Stimulated activated CD8-positive, alpha-beta memory T cell treated with anti-CD3 and anti-CD28 coated beads, Interleukin-15, amount 100 ng/mL, for 4 hours (primary cell): ENCODE results near the gene ATXN10.

Experiments used
- DNase-seq, 2 donors: peaks; one replicate each; pipeline ENCODE4 v3.0.0-alpha.2; 2020; ENCODE audit warnings: low read depth in 2 of 2

The ATXN10 gene

GRCh38 chr22:45823336-45823735 is 151.7 kb downstream of the ATXN10 start:
- no peak for DNase-seq

GRCh38 chr22:45826520-45826919 is 154.9 kb downstream of the ATXN10 start:
- DNase-seq = no peak

- no peak for DNase-seq
Observed at GRCh38 chr22:45828841-45829240, 157.2 kb downstream of the ATXN10 start.

- no peak for DNase-seq
Observed at GRCh38 chr22:45830531-45831245, 159.1 kb downstream of the ATXN10 start.

- DNase-seq = no peak
Observed at GRCh38 chr22:45831394-45831793, 159.8 kb downstream of the ATXN10 start.

GRCh38 chr22:45832180-45832579 is 160.5 kb downstream of the ATXN10 start:
- DNase-seq = no peak

GRCh38 chr22:45832959-45833580 is 161.4 kb downstream of the ATXN10 start:
- no peak for DNase-seq

GRCh38 chr22:45833613-45834012 is 162.0 kb downstream of the ATXN10 start:
- no peak for DNase-seq

- DNase-seq = no peak
Observed at GRCh38 chr22:45834241-45834640, 162.6 kb downstream of the ATXN10 start.

GRCh38 chr22:45834795-45835194 is 163.2 kb downstream of the ATXN10 start:
- no peak for DNase-seq

- DNase-seq = no peak
Observed at GRCh38 chr22:45836418-45837169, 165.0 kb downstream of the ATXN10 start.

GRCh38 chr22:45837508-45837907 is 165.9 kb downstream of the ATXN10 start:
- DNase-seq = no peak

GRCh38 chr22:45838305-45838887 is 166.8 kb downstream of the ATXN10 start:
- no peak for DNase-seq

- DNase-seq = no peak
Observed at GRCh38 chr22:45840483-45840882, 168.8 kb downstream of the ATXN10 start.

- DNase-seq = no peak
Observed at GRCh38 chr22:45842291-45842991, 170.8 kb downstream of the ATXN10 start.

GRCh38 chr22:45843031-45843430 is 171.4 kb downstream of the ATXN10 start:
- DNase-seq = no peak

- DNase-seq = no peak
Observed at GRCh38 chr22:45843986-45844385, 172.4 kb downstream of the ATXN10 start.

GRCh38 chr22:45845076-45845487 is 173.4 kb downstream of the ATXN10 start:
- DNase-seq = no peak

GRCh38 chr22:45846952-45847351 is 175.3 kb downstream of the ATXN10 start:
- no peak for DNase-seq

- no peak for DNase-seq
Observed at GRCh38 chr22:45848904-45849303, 177.3 kb downstream of the ATXN10 start.

- DNase-seq = no peak
Observed at GRCh38 chr22:45852826-45853225, 181.2 kb downstream of the ATXN10 start.

GRCh38 chr22:45855961-45856360 is 184.3 kb downstream of the ATXN10 start:
- no peak for DNase-seq
